K562 (cell line): Measurements from ENCODE around the gene AMH. TPM values are rescaled to one million over a fixed set of nuclear protein-coding genes. Genes with fewer than 3 reads are reported as not detected.

Experiments
- BRF1 ChIP-seq: IDR thresholded peaks from 3 replicates; pipeline ENCODE4 v1.6.1; 2011; ENCODE audit warnings: borderline replicate concordance, mild to moderate bottlenecking; ENCODE audit not compliant: insufficient read length; ENCODE audit errors: extremely low read depth
- CTCFL ChIP-seq: IDR thresholded peaks from 2 replicates; pipeline ENCODE4 v1.6.1; 2011; ENCODE audit warnings: borderline replicate concordance, low read depth, mild to moderate bottlenecking, moderate library complexity, low read length; ENCODE audit not compliant: insufficient read depth, poor library complexity, severe bottlenecking
- PHB2 ChIP-seq: fragments of 450-650 bp; IDR thresholded peaks from 2 replicates; pipeline ENCODE4 v1.6.1; 2017; ENCODE audit warnings: low read depth
- POLR2G ChIP-seq: fragments of 200-400 bp; formaldehyde crosslinking; IDR thresholded peaks from 2 replicates; pipeline ENCODE4 v1.6.1; 2017; ENCODE audit warnings: low read depth, mild to moderate bottlenecking, antibody characterized with exemption, low read length, moderate library complexity
- RERE ChIP-seq: sonication (generic); formaldehyde crosslinking; IDR thresholded peaks from 2 replicates; pipeline ENCODE4 v1.8.0; 2023; ENCODE audit warnings: missing genetic modification reagents, mild to moderate bottlenecking, borderline replicate concordance
- TCF3 ChIP-seq: sonication (generic); formaldehyde crosslinking; IDR thresholded peaks from 2 replicates; pipeline ENCODE4 v1.4.0; 2020; ENCODE audit warnings: mild to moderate bottlenecking, missing genetic modification reagents
- XRCC3 ChIP-seq: fragments of 450-650 bp; IDR thresholded peaks from 2 replicates; pipeline ENCODE4 v1.6.1; 2017; ENCODE audit warnings: mild to moderate bottlenecking, moderate library complexity
- XRCC4 ChIP-seq: IDR thresholded peaks from one replicate; pipeline ENCODE4 v1.6.1; 2011; ENCODE audit not compliant: insufficient read depth, insufficient read length; ENCODE audit errors: extremely low read depth
- ZBTB33 ChIP-seq: sonication (generic); formaldehyde crosslinking; IDR thresholded peaks from 2 replicates; pipeline ENCODE4 v1.8.1; 2023; ENCODE audit warnings: mild to moderate bottlenecking, missing genetic modification reagents
- ZNF175 ChIP-seq: fragments of 200-800 bp; sonication (Bioruptor generic); IDR thresholded peaks from 2 replicates; pipeline ENCODE4 v1.6.1; 2016; ENCODE audit warnings: low read depth, mild to moderate bottlenecking, missing genetic modification characterization, missing compliant biosample characterization
- ZNF23 ChIP-seq: fragments of 250-450 bp; sonication (Bioruptor Pico); IDR thresholded peaks from 2 replicates; pipeline ENCODE4 v1.4.0; 2020; ENCODE audit warnings: mild to moderate bottlenecking
- ZNF398 ChIP-seq: fragments of 250-450 bp; sonication (Bioruptor Pico); IDR thresholded peaks from 2 replicates; pipeline ENCODE4 v1.8.0; 2021; ENCODE audit warnings: moderate library complexity, mild to moderate bottlenecking, inconsistent platforms
- polyA plus RNA-seq, 8 experiments: library from polyadenylated mRNA; depleted of rRNA in 4 of 8; stranded (reverse) in 5 of 8; unstranded in 3 of 8; fragments of >200 nt; fragmentation: Nextera tagmentation in 2 of 8; fragmentation: Illumina TruSeq in 1 of 8; extraction: Ambion mirVana in 2 of 8; extraction: Trizol in 1 of 8; gene quantifications; 2 replicates each; pipeline versions ENCODE4 v1.2.1 to v1.2.3, GENCODE V29; 2011 to 2014; ENCODE audit warnings: inconsistent platforms in 1 of 8, missing spikeins in 1 of 8
- total RNA-seq, 7 experiments: library from RNA; depleted of rRNA in 6 of 7; stranded (reverse); fragments of >200 nt in 6 of 7; fragmentation: Illumina TruSeq in 2 of 7; extraction: Trizol in 2 of 7; gene quantifications; 2 replicates each; pipeline versions ENCODE4 v1.2.1 to v1.2.3, GENCODE V29; 2011 to 2021; ENCODE audit warnings: low replicate concordance in 1 of 7

Gene AMH
- total and polyA plus RNA-seq, 9 of the 15 experiments (the other 6 are each of a cell fraction or from before 2014, with no cell fraction given): 0.29 to 27.4 (median 2.6) TPM; not detected in 2

GRCh38 chr19:2252055-2252796 is 3.1 kb downstream of the AMH start (continued):
- TF ChIP-seq RERE (no peak), ZNF398 (CRISPR knock-in tag) (no peak), ZBTB33 (CRISPR knock-in tag) (peak; percentile 57; the same call in 1 of the 2 replicates), XRCC4 (no peak), CTCFL (no peak), XRCC3 (no peak), BRF1 (no peak), POLR2G (peak; percentile 50), ZNF175 (CRISPR knock-in tag) (no peak), TCF3 (no peak), PHB2 (no peak), ZNF23 (CRISPR knock-in tag) (no peak)
